Measurements from ENCODE around the gene PARD3B. TPM values are rescaled to one million over a fixed set of nuclear protein-coding genes. Genes with fewer than 3 reads are reported as not detected.

PARD3B gene
- total RNA-seq, 1 experiment from 2014 or later: 7.6 TPM

DNA sequence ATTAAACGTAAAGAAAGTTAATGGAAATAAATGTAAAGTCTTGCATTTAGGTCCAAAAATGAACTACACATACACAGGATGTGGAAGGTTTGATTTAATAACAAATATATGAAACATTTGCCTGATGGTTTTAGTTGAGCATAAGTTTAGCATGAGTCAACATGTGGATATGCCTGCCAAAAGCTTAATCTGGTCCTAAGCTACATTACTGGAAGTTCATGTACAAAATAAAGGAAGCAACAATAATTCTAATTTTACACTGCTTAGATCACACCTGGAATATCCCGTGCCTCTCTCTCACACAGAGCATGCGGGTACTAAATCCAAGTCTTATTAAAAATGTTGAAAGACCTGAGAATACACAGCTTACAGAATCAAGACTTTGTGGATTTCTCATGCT is 860.5 kb downstream of the PARD3B start:
- no peak overlapping the region for H3K4me2 ChIP-seq
- no peak for DNase-seq
- TF ChIP-seq EZH2 (IDR thresholded peaks at IDR 0.05; ENCODE audit: low read depth): no peak
- TF ChIP-seq CTCF (conservative IDR thresholded peaks at IDR 0.05): no peak
- no peaks in the 10 kb centered on the region for H3K9me3 ChIP-seq (ENCODE audit: insufficient read depth, low read depth)
- POLR2A ChIA-PET (ENCODE audit: unreplicated experiment): interaction anchor here (0.6 kb wide), 1 partner anchor 119 kb away, joined by 4 read pairs; no protein-coding TSS in a partner anchor
- H2AFZ ChIP-seq: no peak overlapping the region
- H3K4me3 ChIP-seq: no peak overlapping the region
- CTCF ChIA-PET: no interaction called here
- no peaks in the 10 kb centered on the region for H3K9me2 ChIP-seq (ENCODE audit: insufficient read depth)
- H3K36me3 ChIP-seq (ENCODE audit: low read depth): no peaks in the 10 kb centered on the region
- no peaks in the 10 kb centered on the region for H3F3A ChIP-seq (ENCODE audit: insufficient read depth, low read depth)
- no peaks in the 10 kb centered on the region for H3K4me1 ChIP-seq (replicated peaks; ENCODE audit: insufficient read depth)
- intact Hi-C loops (cut with micrococcal nuclease; ENCODE audit: unreplicated experiment): no loop called here
- H3K27me3 ChIP-seq (ENCODE audit: insufficient read depth, low read depth): no peaks in the 10 kb centered on the region
- H3K79me2 ChIP-seq (ENCODE audit: low read depth): no peaks in the 10 kb centered on the region
- no peaks in the 10 kb centered on the region for H4K20me1 ChIP-seq (ENCODE audit: insufficient read depth)
- H3K27ac ChIP-seq: no peak overlapping the region
- no TSS peak for BruUV-seq (replicated peaks)

- Histone ChIP-seq H3K27ac (no peak overlapping the region), H3K36me3 (ENCODE audit: low read depth) (no peaks in the 10 kb centered on the region), H3F3A (ENCODE audit: insufficient read depth, low read depth) (no peaks in the 10 kb centered on the region), H2AFZ (no peak overlapping the region), H3K9me3 (ENCODE audit: insufficient read depth, low read depth) (no peaks in the 10 kb centered on the region), H3K4me1 (replicated peaks; ENCODE audit: insufficient read depth) (no peaks in the 10 kb centered on the region), H3K79me2 (ENCODE audit: low read depth) (no peaks in the 10 kb centered on the region), H4K20me1 (ENCODE audit: insufficient read depth) (no peaks in the 10 kb centered on the region), H3K4me2 (no peak overlapping the region), H3K4me3 (no peak overlapping the region), H3K9me2 (ENCODE audit: insufficient read depth) (no peaks in the 10 kb centered on the region), H3K27me3 (ENCODE audit: insufficient read depth, low read depth) (no peaks in the 10 kb centered on the region)
- intact Hi-C loops (cut with micrococcal nuclease; ENCODE audit: unreplicated experiment): no loop called here
- no TSS peak for BruUV-seq (replicated peaks)
- ChIA-PET CTCF (no interaction called here), POLR2A (ENCODE audit: unreplicated experiment) (no interaction called here)
- TF ChIP-seq CTCF (conservative IDR thresholded peaks at IDR 0.05): no peak
- TF ChIP-seq EZH2 (IDR thresholded peaks at IDR 0.05; ENCODE audit: low read depth): no peak
- no peak for DNase-seq
Observed at GRCh38 chr2:205407984-205408383, 862.7 kb downstream of the PARD3B start.

DNA sequence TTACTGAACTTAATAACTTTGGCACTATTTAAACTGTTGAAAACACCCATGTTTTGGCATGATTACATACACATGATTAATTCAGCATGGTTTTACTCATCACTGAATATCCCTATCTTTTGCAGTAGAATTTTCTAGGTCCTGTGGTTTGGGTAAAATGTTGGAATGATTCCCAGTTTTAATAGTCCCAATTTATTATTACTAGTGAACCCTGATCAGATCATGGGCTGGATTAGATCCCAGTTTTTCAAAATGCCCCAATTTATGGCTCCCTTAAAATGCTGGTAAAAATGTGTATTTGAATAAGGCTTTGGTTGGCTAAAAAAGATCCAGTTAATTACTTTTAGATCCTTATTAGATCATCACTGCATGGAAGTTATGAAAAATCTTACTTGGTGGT is 863.4 kb downstream of the PARD3B start:
- no peak overlapping the region for H2AFZ ChIP-seq
- no peaks in the 10 kb centered on the region for H3F3A ChIP-seq (ENCODE audit: insufficient read depth, low read depth)
- no peaks in the 10 kb centered on the region for H3K9me3 ChIP-seq (ENCODE audit: insufficient read depth, low read depth)
- POLR2A ChIA-PET (ENCODE audit: unreplicated experiment): no interaction called here
- H3K36me3 ChIP-seq (ENCODE audit: low read depth): no peaks in the 10 kb centered on the region
- H3K79me2 ChIP-seq (ENCODE audit: low read depth): no peaks in the 10 kb centered on the region
- H3K4me3 ChIP-seq: no peak overlapping the region
- CTCF ChIA-PET: no interaction called here
- no peak for DNase-seq
- H3K4me1 ChIP-seq (replicated peaks; ENCODE audit: insufficient read depth): no peaks in the 10 kb centered on the region
- no TSS peak for BruUV-seq (replicated peaks)
- TF ChIP-seq EZH2 (IDR thresholded peaks at IDR 0.05; ENCODE audit: low read depth) (no peak), CTCF (conservative IDR thresholded peaks at IDR 0.05) (no peak)
- H3K9me2 ChIP-seq (ENCODE audit: insufficient read depth): no peaks in the 10 kb centered on the region
- intact Hi-C loops (cut with micrococcal nuclease; ENCODE audit: unreplicated experiment): no loop called here
- H3K27me3 ChIP-seq (ENCODE audit: insufficient read depth, low read depth): no peaks in the 10 kb centered on the region
- H3K27ac ChIP-seq: no peak overlapping the region
- H4K20me1 ChIP-seq (ENCODE audit: insufficient read depth): no peaks in the 10 kb centered on the region
- no peak overlapping the region for H3K4me2 ChIP-seq

All from PC-9 (cell line).